Measurements from ENCODE around the gene FAM151B. TPM values are rescaled to one million over a fixed set of nuclear protein-coding genes. Genes with fewer than 3 reads are reported as not detected.

Gene FAM151B
- total and polyA plus RNA-seq, 10 of the 15 experiments (the other 5 are each of a cell fraction or from before 2014, with no cell fraction given) = 0.05 to 0.79 (median 0.22) TPM

- intact Hi-C loops (cut with micrococcal nuclease; ENCODE audit: unreplicated experiment) (no loop called here), in situ Hi-C loops (cut with MboI) (no loop called here)
- H3K4me3 ChIP-seq = no peak overlapping the region
- H3K79me2 ChIP-seq (ENCODE audit: control insufficient read depth, insufficient read depth, low read length) = no peaks in the 10 kb centered on the region
- H3K27ac ChIP-seq (ENCODE audit: control insufficient read depth, insufficient read depth) = no peak overlapping the region
- no peaks in the 10 kb centered on the region for H3K36me3 ChIP-seq (ENCODE audit: control insufficient read depth in 2 of 2, insufficient read depth in 2 of 2, low read length in 1 of 2)
- H3K27me3 ChIP-seq (replicated peaks in 1 of 2; ENCODE audit: control insufficient read depth in 2 of 2, insufficient read depth in 2 of 2, low read length in 1 of 2) = no peaks in the 10 kb centered on the region
- ChIA-PET CTCF (no interaction called here), POLR2A (no interaction called here), RAD21 (ENCODE audit: unreplicated experiment) (interaction anchor here (0.7 kb wide), 2 partner anchors 11 to 109 kb away, joined by 3 read pairs; no protein-coding TSS in a partner anchor), SMC1A (ENCODE audit: uncharacterized antibody, unreplicated experiment) (no interaction called here)
- no peaks in the 10 kb centered on the region for H4K20me1 ChIP-seq (ENCODE audit: control insufficient read depth, insufficient read depth)
- WGBS (ENCODE audit: insufficient coverage, insufficient replicate concordance, low lambda C conversion rate, missing lambda C conversion rate) = 90% methylated on average over 2 of the region's 2 CpGs
- no peak overlapping the region for H3K9ac ChIP-seq (ENCODE audit: control insufficient read depth, insufficient read depth, low read length)
- H3K9me3 ChIP-seq (replicated peaks; ENCODE audit: control insufficient read depth, insufficient read depth, low read length) = no peaks in the 10 kb centered on the region
- no TSS peak for BruUV-seq (replicated peaks)
- H3K4me2 ChIP-seq (ENCODE audit: control insufficient read depth, insufficient read depth) = no peak overlapping the region
- FAIRE-seq = no peak
- no peak for DNase-seq (ENCODE audit: low read depth, low spot score)
- no peak for TF ChIP-seq NFYB (IDR thresholded peaks at IDR 0.05; ENCODE audit: insufficient read depth, low read depth, low read length)
- no peak for TF ChIP-seq IRF4 (IDR thresholded peaks at IDR 0.05; ENCODE audit: low read depth, low read length)
- TF ChIP-seq RAD51 (IDR thresholded peaks at IDR 0.05) = no peak
- no peak for TF ChIP-seq STAT1 (conservative IDR thresholded peaks at IDR 0.05)
- TF ChIP-seq EZH2 (IDR thresholded peaks at IDR 0.05; ENCODE audit: borderline replicate concordance, control insufficient read depth, low read depth, low read length) = no peak
- no peak for TF ChIP-seq ZNF24 (IDR thresholded peaks at IDR 0.05)
- no peak for TF ChIP-seq CBFB (IDR thresholded peaks at IDR 0.05; ENCODE audit: low read depth)
- TF ChIP-seq KAT2A (conservative IDR thresholded peaks at IDR 0.05; ENCODE audit: control insufficient read depth, low read depth, low read length) = no peak
- no peak for TF ChIP-seq RB1 (IDR thresholded peaks at IDR 0.05; ENCODE audit: borderline replicate concordance)
- no peak for TF ChIP-seq YY1 (IDR thresholded peaks at IDR 0.05; ENCODE audit: low read depth, low read length)
- TF ChIP-seq SKIL (IDR thresholded peaks at IDR 0.05; ENCODE audit: low read depth, poor library complexity, severe bottlenecking) = no peak
- no peak for TF ChIP-seq NFXL1 (IDR thresholded peaks at IDR 0.05; ENCODE audit: borderline replicate concordance)
- no peak for TF ChIP-seq TCF12 (IDR thresholded peaks at IDR 0.05; ENCODE audit: low read depth, low read length)
- TF ChIP-seq MXI1 (IDR thresholded peaks at IDR 0.05; ENCODE audit: low read depth, low read length) = no peak
- TF ChIP-seq KLF5 (IDR thresholded peaks at IDR 0.05; ENCODE audit: partially characterized antibody) = no peak
- TF ChIP-seq BCL3 (IDR thresholded peaks at IDR 0.05; ENCODE audit: borderline replicate concordance, insufficient read depth, low read depth, low read length, poor library complexity, severe bottlenecking) = no peak
- no peak for TF ChIP-seq USF2 (IDR thresholded peaks at IDR 0.05; ENCODE audit: borderline replicate concordance, low read depth, low read length)
- no peak for TF ChIP-seq BMI1 (IDR thresholded peaks at IDR 0.05; ENCODE audit: borderline replicate concordance)
- no peak for TF ChIP-seq FOS (IDR thresholded peaks at IDR 0.05; ENCODE audit: borderline replicate concordance, extremely low read depth, insufficient read length)
- no peak for TF ChIP-seq USF1 (IDR thresholded peaks at IDR 0.05; ENCODE audit: borderline replicate concordance, extremely low read length, insufficient read depth, low read depth, low read length)
- no peak overlapping the region for H2AFZ ChIP-seq (ENCODE audit: control insufficient read depth, low read depth, low read length)
- no peaks in the 10 kb centered on the region for H3K4me1 ChIP-seq (ENCODE audit: control insufficient read depth, insufficient read depth, low read length)
- ATAC-seq = no peak
Measured at GRCh38 chr5:80495891-80496290, 8.0 kb downstream of the FAM151B start.

Measured in GM12878 (cell line).